HepG2 (cell line): ENCODE measurements around the gene FGFR3. TPM values are rescaled to one million over a fixed set of nuclear protein-coding genes. Genes with fewer than 3 reads are reported as not detected.

Experiments
- AFF4 ChIP-seq: sonication (generic); formaldehyde crosslinking; IDR thresholded peaks from 2 replicates; pipeline ENCODE4 v1.4.0; 2020; ENCODE audit warnings: missing genetic modification reagents
- E2F1 ChIP-seq: sonication (generic); formaldehyde crosslinking; IDR thresholded peaks from 2 replicates; pipeline ENCODE4 v1.5.0; 2020; ENCODE audit warnings: missing genetic modification reagents
- FOXC1 ChIP-seq: sonication (generic); formaldehyde crosslinking; IDR thresholded peaks from 2 replicates; pipeline ENCODE4 v1.8.0; 2022; ENCODE audit warnings: mild to moderate bottlenecking, missing genetic modification reagents, borderline replicate concordance
- FOXO4 ChIP-seq: sonication (generic); formaldehyde crosslinking; conservative IDR thresholded peaks from 2 replicates; pipeline ENCODE4 v1.8.1; 2023; ENCODE audit warnings: missing genetic modification reagents
- LBX2 ChIP-seq: sonication (generic); formaldehyde crosslinking; IDR thresholded peaks from 2 replicates; pipeline ENCODE4 v1.5.0; 2020; ENCODE audit warnings: missing genetic modification reagents, mild to moderate bottlenecking, borderline replicate concordance
- MIXL1 ChIP-seq: IDR thresholded peaks from 2 replicates; pipeline ENCODE4 v1.6.1; 2016
- MNT ChIP-seq: fragments of 450-650 bp; IDR thresholded peaks from 2 replicates; pipeline ENCODE4 v1.6.1; 2016
- POGZ ChIP-seq: sonication (generic); formaldehyde crosslinking; IDR thresholded peaks from 2 replicates; pipeline ENCODE4 v1.4.0; 2020; ENCODE audit warnings: mild to moderate bottlenecking, missing genetic modification reagents
- TEF ChIP-seq: sonication (generic); formaldehyde crosslinking; IDR thresholded peaks from 2 replicates; pipeline ENCODE4 v1.5.0; 2020; ENCODE audit warnings: missing genetic modification reagents
- TP53 ChIP-seq: sonication (generic); formaldehyde crosslinking; conservative IDR thresholded peaks from 2 replicates; pipeline ENCODE4 v1.4.0; 2020; ENCODE audit warnings: missing genetic modification reagents
- ZFP36L2 ChIP-seq: sonication (generic); formaldehyde crosslinking; IDR thresholded peaks from 2 replicates; pipeline ENCODE4 v1.4.0; 2020; ENCODE audit warnings: missing genetic modification reagents
- ZFP91 ChIP-seq: sonication (generic); formaldehyde crosslinking; IDR thresholded peaks from 2 replicates; pipeline ENCODE4 v1.9.0; 2022; ENCODE audit warnings: missing genetic modification reagents, mild to moderate bottlenecking, borderline replicate concordance
- ZNF281 ChIP-seq: sonication (generic); formaldehyde crosslinking; IDR thresholded peaks from 2 replicates; pipeline ENCODE4 v1.4.0; 2020; ENCODE audit warnings: missing genetic modification reagents, borderline replicate concordance
- ZNF670 ChIP-seq: sonication (generic); formaldehyde crosslinking; IDR thresholded peaks from 2 replicates; pipeline ENCODE4 v1.8.0; 2022; ENCODE audit warnings: mild to moderate bottlenecking, missing genetic modification reagents, borderline replicate concordance
- ZNF709 ChIP-seq: sonication (generic); formaldehyde crosslinking; IDR thresholded peaks from 2 replicates; pipeline ENCODE4 v1.5.0; 2020; ENCODE audit warnings: mild to moderate bottlenecking, missing genetic modification reagents
- ZNF816 ChIP-seq: sonication (generic); formaldehyde crosslinking; IDR thresholded peaks from 2 replicates; pipeline ENCODE4 v1.8.0; 2022; ENCODE audit warnings: missing genetic modification reagents, mild to moderate bottlenecking, borderline replicate concordance
- polyA plus RNA-seq, 8 experiments: library from polyadenylated mRNA; depleted of rRNA in 3 of 8; stranded (reverse) in 7 of 8; unstranded in 1 of 8; fragments of >200 nt; fragmentation: Illumina TruSeq in 4 of 8; extraction: Trizol in 4 of 8; gene quantifications; 2 replicates each; pipeline versions ENCODE4 v1.2.1 to v1.2.3, GENCODE V29; 2011 to 2016; ENCODE audit warnings: low read depth in 4 of 8, missing spikeins in 1 of 8, mixed read lengths in 1 of 8; ENCODE audit not compliant: insufficient read depth in 1 of 8
- total RNA-seq, 5 experiments: library from RNA; depleted of rRNA; stranded (reverse); fragments of >200 nt; fragmentation: Illumina TruSeq; extraction: Trizol; gene quantifications; 2 replicates each; pipeline ENCODE4 v1.2.3, GENCODE V29; 2016; ENCODE audit warnings: low read depth in 1 of 5

Gene FGFR3
- total and polyA plus RNA-seq, 2 of the 13 experiments (the other 11 are each of a cell fraction or from before 2014, with no cell fraction given) = 103 to 109 TPM

- TF ChIP-seq LBX2 (CRISPR knock-in tag) (no peak), ZNF281 (CRISPR knock-in tag) (no peak), AFF4 (no peak), MNT (no peak), POGZ (CRISPR knock-in tag) (no peak), FOXO4 (no peak), ZNF816 (CRISPR knock-in tag) (no peak), E2F1 (CRISPR knock-in tag) (no peak), ZFP91 (no peak; the same call in 1 of the 2 replicates), TP53 (CRISPR knock-in tag) (no peak), ZFP36L2 (CRISPR knock-in tag) (no peak), ZNF670 (CRISPR knock-in tag) (no peak), ZNF709 (CRISPR knock-in tag) (no peak), TEF (CRISPR knock-in tag) (no peak), FOXC1 (no peak), MIXL1 (CRISPR knock-in tag) (no peak)
Measured at GRCh38 chr4:1759818-1760223, 33.3 kb upstream of the FGFR3 start (continued).
